GM19395 (cell line): ENCODE data around the gene THSD4.

Experiments used
- ATAC-seq: cut with Tn5 transposase; IDR thresholded peaks from one replicate; pipeline ENCODE4 v1.9.1; 2021; ENCODE audit warnings: mild to moderate bottlenecking, moderate library complexity; ENCODE audit not compliant: unreplicated experiment

Gene THSD4

GRCh38 chr15:71515375-71516186 is 400.3 kb downstream of the THSD4 start:
- no peak for ATAC-seq

GRCh38 chr15:71517751-71518150 is 402.5 kb downstream of the THSD4 start:
- ATAC-seq, result no peak

GRCh38 chr15:71518661-71519060 is 403.4 kb downstream of the THSD4 start:
- no peak for ATAC-seq

GRCh38 chr15:71526060-71526820 is 411.0 kb downstream of the THSD4 start:
- ATAC-seq, result no peak

GRCh38 chr15:71529361-71529760 is 414.1 kb downstream of the THSD4 start:
- no peak for ATAC-seq

- ATAC-seq, result no peak
Measured at GRCh38 chr15:71530116-71530515, 414.8 kb downstream of the THSD4 start.

- ATAC-seq, result no peak
Measured at GRCh38 chr15:71532994-71533393, 417.7 kb downstream of the THSD4 start.

GRCh38 chr15:71538181-71538580 is 422.9 kb downstream of the THSD4 start:
- ATAC-seq, result no peak

- ATAC-seq, result no peak
Measured at GRCh38 chr15:71541746-71542145, 426.5 kb downstream of the THSD4 start.

- no peak for ATAC-seq
Measured at GRCh38 chr15:71542836-71543235, 427.6 kb downstream of the THSD4 start.

- no peak for ATAC-seq
Measured at GRCh38 chr15:71543413-71543812, 428.1 kb downstream of the THSD4 start.

GRCh38 chr15:71545223-71545760 is 430.0 kb downstream of the THSD4 start:
- ATAC-seq, result no peak

- no peak for ATAC-seq
Measured at GRCh38 chr15:71545923-71546322, 430.7 kb downstream of the THSD4 start.

GRCh38 chr15:71547011-71547410 is 431.7 kb downstream of the THSD4 start:
- no peak for ATAC-seq

- no peak for ATAC-seq
Measured at GRCh38 chr15:71548401-71548807, 433.1 kb downstream of the THSD4 start.

GRCh38 chr15:71549091-71549490 is 433.8 kb downstream of the THSD4 start:
- no peak for ATAC-seq

GRCh38 chr15:71549697-71550096 is 434.4 kb downstream of the THSD4 start:
- ATAC-seq, result no peak

GRCh38 chr15:71551566-71551965 is 436.3 kb downstream of the THSD4 start:
- no peak for ATAC-seq

GRCh38 chr15:71559098-71559497 is 443.8 kb downstream of the THSD4 start:
- ATAC-seq, result no peak

- ATAC-seq, result no peak
Measured at GRCh38 chr15:71559616-71560015, 444.3 kb downstream of the THSD4 start.

- ATAC-seq, result no peak
Measured at GRCh38 chr15:71562251-71562650, 447.0 kb downstream of the THSD4 start.

GRCh38 chr15:71564217-71564616 is 448.9 kb downstream of the THSD4 start:
- ATAC-seq, result no peak
